Sciatic nerve (tissue), 2 donors: Measurements from ENCODE around the gene ALDH1A3. TPM values are rescaled to one million over a fixed set of nuclear protein-coding genes. Genes with fewer than 3 reads are reported as not detected.

Experiments
- ATAC-seq: fragments of 200-7000 bp; cut with Tn5 transposase; one replicate; pipeline ENCODE4 v1.9.1; 2020; ENCODE audit warnings: mild to moderate bottlenecking, moderate library complexity
- DNase-seq: peaks from one replicate; pipeline ENCODE4 v3.0.0-alpha.2; 2020; ENCODE audit warnings: low spot score
- intact Hi-C: fragments of 100-400 bp; cut with DNase I; formaldehyde crosslinking; loops from one replicate; pipeline ENCODE4 v1.14.2; 2022
- total RNA-seq: library from RNA; stranded (reverse); fragmentation: NEBNext Ultra II Directional; extraction: Animal tissue kit (Norgen Biotek cat#: 25700); gene quantifications from one replicate; pipeline ENCODE4 v1.2.1, GENCODE V29; 2021
- donor health status: DM: no; HTN: no; CAD: no.
- donor health status: DM: no; HTN: no; CAD: no.

Gene ALDH1A3
- total RNA-seq, 1 donor from 2014 or later = 48.3 TPM

- ATAC-seq (peak; percentile 41), DNase-seq (no peak)
- intact Hi-C loops = loop anchor here (5.0 kb wide), 1 partner anchor 72 kb away; no protein-coding TSS in a partner anchor
Measured at GRCh38 chr15:100853676-100854440, 25.8 kb upstream of the ALDH1A3 start.

GRCh38 chr15:100856867-100857266 is 22.8 kb upstream of the ALDH1A3 start:
- no peak for ATAC-seq
- intact Hi-C loops = no loop called here
- no peak for DNase-seq

GRCh38 chr15:100858294-100858693 is 21.3 kb upstream of the ALDH1A3 start:
- intact Hi-C loops = no loop called here
- no peak for DNase-seq
- no peak for ATAC-seq

- intact Hi-C loops = no loop called here
- peak; percentile 6 for ATAC-seq
- no peak for DNase-seq
Measured at GRCh38 chr15:100859970-100860828, 19.4 kb upstream of the ALDH1A3 start.

- DNase-seq (no peak), ATAC-seq (peak; percentile 30)
- intact Hi-C loops = no loop called here
Measured at GRCh38 chr15:100860829-100861510, 18.7 kb upstream of the ALDH1A3 start.

- intact Hi-C loops = no loop called here
- peak; percentile 81 for DNase-seq
- ATAC-seq = peak; percentile 88
Measured at GRCh38 chr15:100861511-100861991, 18.1 kb upstream of the ALDH1A3 start.

GRCh38 chr15:100862162-100862561 is 17.5 kb upstream of the ALDH1A3 start:
- intact Hi-C loops = no loop called here
- DNase-seq = no peak
- no peak for ATAC-seq

GRCh38 chr15:100863075-100863795 is 16.4 kb upstream of the ALDH1A3 start:
- intact Hi-C loops = no loop called here
- ATAC-seq = no peak
- DNase-seq = no peak

- peak; percentile 69 for ATAC-seq
Measured at GRCh38 chr15:100863796-100864267, 15.8 kb upstream of the ALDH1A3 start.

GRCh38 chr15:100866386-100867330 is 13.0 kb upstream of the ALDH1A3 start:
- ATAC-seq (no peak), DNase-seq (no peak)
- intact Hi-C loops = no loop called here

More at GRCh38 chr15:100863796-100864267, 15.8 kb upstream of the ALDH1A3 start:
- intact Hi-C loops = no loop called here
- DNase-seq = peak; percentile 77

- peak; percentile 5 for ATAC-seq
- intact Hi-C loops = no loop called here
- peak; percentile 21 for DNase-seq
Measured at GRCh38 chr15:100867433-100867832, 12.2 kb upstream of the ALDH1A3 start.

GRCh38 chr15:100869151-100869999 is 10.3 kb upstream of the ALDH1A3 start:
- intact Hi-C loops = no loop called here
- ATAC-seq (no peak), DNase-seq (no peak)

- ATAC-seq (peak; percentile 89), DNase-seq (peak; percentile 73)
- intact Hi-C loops = loop anchor here (10.0 kb wide), 1 partner anchor 238 kb away; no protein-coding TSS in a partner anchor
Measured at GRCh38 chr15:100873029-100873677, 6.5 kb upstream of the ALDH1A3 start.

- ATAC-seq (no peak), DNase-seq (peak; percentile 32)
- intact Hi-C loops = loop anchor here (10.0 kb wide), 1 partner anchor 241 kb away; no protein-coding TSS in a partner anchor
Measured at GRCh38 chr15:100875495-100875894, 4.1 kb upstream of the ALDH1A3 start.

- DNase-seq (no peak), ATAC-seq (no peak)
- intact Hi-C loops = loop anchor here (10.0 kb wide), 1 partner anchor 241 kb away; no protein-coding TSS in a partner anchor
Measured at GRCh38 chr15:100875976-100876375, 3.7 kb upstream of the ALDH1A3 start.

GRCh38 chr15:100877551-100877950 is 2.1 kb upstream of the ALDH1A3 start:
- intact Hi-C loops = loop anchor here (10.0 kb wide), 1 partner anchor 243 kb away; no protein-coding TSS in a partner anchor
- no peak for DNase-seq
- ATAC-seq = no peak
